Measurements from ENCODE around the gene FTH1.

Gene FTH1

DNA sequence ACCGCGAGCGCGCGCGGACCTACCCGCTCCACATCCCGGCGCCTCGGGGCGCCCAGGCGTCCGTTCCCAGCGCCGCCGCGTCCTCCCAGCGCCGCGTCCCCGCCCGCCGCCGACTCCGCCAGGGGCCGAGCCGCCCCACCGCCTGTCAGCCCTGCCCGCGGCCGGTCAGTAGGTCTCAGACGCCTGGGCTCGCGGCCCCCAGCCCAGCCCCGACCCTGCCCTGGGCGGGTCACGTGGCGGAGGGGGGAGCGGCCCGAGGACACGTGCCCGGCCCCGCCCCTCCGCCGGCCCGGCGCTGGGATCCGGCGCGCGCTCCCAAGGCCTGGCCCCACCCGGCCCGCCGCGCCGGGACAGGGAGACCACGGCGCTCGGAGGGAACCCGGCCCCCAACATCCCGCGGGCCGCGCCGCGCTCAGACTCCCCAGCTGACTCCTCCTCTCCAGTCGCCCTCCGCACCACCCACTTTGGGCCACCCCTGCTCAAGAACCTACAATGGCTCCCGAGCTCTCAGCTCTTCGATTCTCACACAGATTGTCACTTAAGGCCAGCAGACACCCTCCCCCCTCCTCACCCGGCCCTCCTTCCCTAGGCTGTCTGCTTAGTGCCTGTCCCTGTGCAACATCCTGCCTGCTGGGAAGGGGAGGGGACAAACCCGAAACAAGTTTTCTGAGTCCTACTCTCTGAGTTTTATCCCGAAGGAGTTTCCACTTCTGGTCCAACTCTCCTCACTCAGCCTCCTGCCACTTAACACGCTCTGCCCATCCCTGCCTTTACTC lies 49.9 kb downstream of the FTH1 start, which contains the start of gene RAB3IL1:
RAB3IL1 (minus strand) TSS at position 233 of the 776 bp plus-strand sequence; CDS start at position 34, 199 bp downstream.
- DNase-seq (ENCODE audit: extremely low read depth in 1 of 2, low read depth in 1 of 2), result no peak

- DNase-seq (ENCODE audit: extremely low read depth in 1 of 2, low read depth in 1 of 2), result no peak
Measured at GRCh38 chr11:61916737-61917333, 50.6 kb downstream of the FTH1 start.

- DNase-seq (ENCODE audit: extremely low read depth in 1 of 2, low read depth in 1 of 2), result no peak
Measured at GRCh38 chr11:61914471-61915171, 52.8 kb downstream of the FTH1 start.
